ENCODE data around the gene RAB11FIP2.

The RAB11FIP2 gene

GRCh38 chr10:117980755-117981702, 65.7 kb downstream of the RAB11FIP2 start:
- no peak for DNase-seq (ENCODE audit: low spot score)

GRCh38 chr10:117980216-117980615, 66.5 kb downstream of the RAB11FIP2 start:
- DNase-seq (ENCODE audit: low spot score), result peak; percentile 14

DNA sequence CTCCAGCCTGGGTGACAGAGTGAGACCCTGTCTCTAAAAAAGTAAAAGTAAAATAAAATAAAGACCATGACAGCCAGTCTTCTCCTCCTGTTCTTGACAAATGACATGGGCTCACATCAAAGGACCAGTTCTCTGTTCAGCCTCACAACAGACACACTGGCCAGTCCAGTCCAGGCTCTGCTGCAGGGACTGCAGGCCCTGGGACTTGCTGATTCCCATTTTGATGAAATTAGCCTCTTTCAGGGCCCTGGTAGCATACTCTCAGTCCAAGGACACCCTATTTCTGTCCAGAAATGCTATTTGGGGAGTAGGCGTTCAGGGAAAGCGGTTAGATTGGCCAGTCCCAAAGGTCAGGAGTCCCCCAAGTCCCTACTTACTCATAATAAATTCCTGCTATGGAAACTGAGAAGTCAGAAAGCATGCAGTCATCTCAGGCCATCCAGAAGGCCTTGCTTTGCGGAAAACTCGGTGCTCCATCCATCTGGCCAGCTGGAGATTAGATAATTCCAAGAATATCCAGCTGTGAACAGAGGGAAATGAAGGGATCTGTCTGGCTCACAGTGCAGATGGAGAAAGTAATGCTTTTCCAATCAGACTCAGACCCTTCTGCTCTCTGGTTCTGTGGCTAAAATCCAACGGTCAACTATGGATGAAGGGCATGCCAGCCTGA, 74.4 kb downstream of the RAB11FIP2 start:
- no peak for DNase-seq (ENCODE audit: low spot score)

DNA sequence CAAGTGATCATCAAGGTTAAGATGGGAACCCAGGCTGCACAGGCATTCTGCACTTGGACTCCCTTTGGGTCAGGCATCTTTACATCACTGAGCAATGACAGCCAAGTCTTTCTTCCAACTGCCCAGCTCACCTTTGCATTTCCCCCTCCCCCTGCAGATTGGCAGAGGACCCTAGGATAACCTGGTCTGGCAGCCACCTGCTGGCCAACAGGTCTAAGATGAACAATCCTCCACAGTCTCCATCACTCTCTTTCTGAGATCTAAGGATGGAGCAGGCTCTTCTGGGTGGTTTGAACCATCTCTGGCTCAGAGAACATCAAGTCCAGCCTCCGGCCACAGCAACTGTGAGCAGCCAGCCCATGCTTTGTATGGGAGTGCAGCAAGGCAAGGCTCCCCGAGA, 75.8 kb downstream of the RAB11FIP2 start:
- DNase-seq (ENCODE audit: low spot score), result no peak

DNA sequence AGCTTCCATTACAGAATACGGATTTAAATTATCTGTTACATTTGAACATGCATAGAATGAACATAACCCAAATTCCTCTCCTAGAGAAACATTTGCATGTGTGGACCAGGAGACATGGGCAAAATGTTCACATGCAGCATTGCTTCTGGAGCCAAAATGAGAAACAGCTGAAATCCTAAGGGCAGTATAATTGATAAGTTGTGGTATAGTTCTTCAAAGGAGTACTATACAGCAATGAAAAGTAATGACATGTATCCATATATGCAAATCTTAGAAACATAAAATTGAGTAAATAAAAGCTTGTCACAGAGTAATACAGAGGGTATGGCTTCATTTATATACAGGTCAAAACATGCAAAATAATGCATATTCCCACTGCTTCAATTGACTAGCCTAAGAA, 77.1 kb downstream of the RAB11FIP2 start:
- no peak for DNase-seq (ENCODE audit: low spot score)

DNA sequence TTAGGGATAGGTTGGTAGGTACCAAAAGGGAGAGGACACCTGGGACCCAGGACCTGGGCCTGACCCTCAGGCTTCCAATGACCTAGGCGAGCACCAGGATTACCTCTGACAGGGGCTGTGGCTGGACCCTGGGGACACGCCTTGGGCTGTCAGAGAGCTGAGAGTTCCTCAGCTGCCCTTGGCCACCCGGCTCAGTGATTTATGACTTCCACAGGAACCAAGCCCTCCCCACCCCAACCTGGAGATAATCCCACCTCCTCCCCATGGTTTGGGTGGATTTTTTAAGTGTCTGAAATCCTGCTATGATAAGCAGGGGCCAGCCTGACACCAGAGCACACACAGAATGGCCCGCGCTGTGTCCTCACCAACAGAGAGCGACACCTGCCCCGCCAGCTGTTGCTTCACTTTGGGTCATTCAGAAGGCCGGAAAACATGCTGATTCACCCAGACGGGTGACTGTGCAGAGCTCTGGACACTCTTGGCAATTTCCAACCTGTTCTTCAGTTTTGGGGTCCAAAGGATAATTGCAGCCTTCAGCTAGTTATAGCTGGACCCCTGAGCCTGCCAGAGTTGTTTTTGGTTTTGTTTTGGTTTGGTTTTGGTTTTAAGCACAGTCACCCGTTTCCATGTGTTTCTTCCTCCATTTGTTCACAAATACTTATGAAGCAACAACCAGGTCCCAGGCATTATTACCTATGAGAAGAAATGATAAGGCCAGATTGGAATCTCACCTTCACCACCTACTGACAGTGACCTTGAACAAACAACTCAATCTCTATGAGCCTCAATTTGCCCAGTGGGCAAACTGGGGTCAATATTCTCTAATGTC, 78.2 kb downstream of the RAB11FIP2 start:
- DNase-seq (ENCODE audit: low spot score), result no peak

DNA sequence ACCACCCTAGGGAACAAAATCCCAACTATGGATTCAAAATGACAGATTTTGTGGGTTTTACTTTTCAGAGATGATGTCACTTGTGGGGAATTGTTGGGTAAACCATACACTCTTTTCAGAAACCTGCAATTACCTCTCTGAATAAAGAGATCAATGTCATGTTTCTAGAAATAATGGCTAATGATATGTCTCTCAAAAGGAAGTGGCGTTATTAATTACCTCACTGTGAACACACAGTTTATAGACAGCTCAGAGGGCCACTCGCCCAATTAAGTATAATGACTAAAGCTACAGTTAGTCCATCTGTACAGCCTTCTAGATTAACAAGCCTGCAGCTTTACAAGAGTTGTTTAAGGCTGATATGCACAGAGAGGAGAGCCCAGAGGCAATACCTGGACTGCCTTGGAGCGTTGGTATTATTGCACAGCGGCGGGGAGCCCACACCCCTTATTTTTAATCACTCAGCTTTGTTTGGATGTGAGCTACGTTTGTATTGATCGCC, 79.5 kb downstream of the RAB11FIP2 start:
- no peak for DNase-seq (ENCODE audit: low spot score)

- DNase-seq (ENCODE audit: low spot score), result no peak
These were observed 80.8 kb downstream of the RAB11FIP2 start for GRCh38 chr10:117965984-117966383.

GRCh38 chr10:117964536-117964935, 82.2 kb downstream of the RAB11FIP2 start:
- DNase-seq (ENCODE audit: low spot score), result no peak

DNA sequence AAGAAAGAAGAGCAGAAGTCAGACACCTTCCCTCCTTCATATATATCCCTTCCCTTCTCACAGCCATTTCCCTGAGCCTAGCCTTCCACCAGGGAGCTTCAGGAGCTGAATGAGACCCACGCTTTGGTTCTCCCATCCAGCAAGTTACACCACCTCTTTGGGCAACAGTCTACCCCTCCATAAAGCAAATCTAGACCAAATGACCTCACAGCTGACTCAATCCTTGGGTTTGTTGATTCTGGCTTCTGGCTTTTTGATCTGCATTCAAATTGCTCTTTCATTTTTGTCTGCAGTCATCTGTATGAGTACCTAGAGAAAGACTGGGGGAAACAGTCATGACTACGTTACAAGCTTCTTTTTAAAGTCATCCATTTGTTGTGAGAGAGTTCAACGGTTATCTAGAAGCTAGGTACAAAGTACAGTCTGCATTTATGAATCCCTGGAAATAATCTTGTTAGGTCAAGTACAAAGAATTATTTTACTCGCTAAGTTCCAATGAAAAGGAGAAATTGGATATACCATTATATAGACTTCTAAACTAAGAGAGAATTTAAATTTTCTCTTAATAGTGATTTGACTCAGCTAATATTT, 86.3 kb downstream of the RAB11FIP2 start:
- DNase-seq (ENCODE audit: low spot score), result no peak

DNA sequence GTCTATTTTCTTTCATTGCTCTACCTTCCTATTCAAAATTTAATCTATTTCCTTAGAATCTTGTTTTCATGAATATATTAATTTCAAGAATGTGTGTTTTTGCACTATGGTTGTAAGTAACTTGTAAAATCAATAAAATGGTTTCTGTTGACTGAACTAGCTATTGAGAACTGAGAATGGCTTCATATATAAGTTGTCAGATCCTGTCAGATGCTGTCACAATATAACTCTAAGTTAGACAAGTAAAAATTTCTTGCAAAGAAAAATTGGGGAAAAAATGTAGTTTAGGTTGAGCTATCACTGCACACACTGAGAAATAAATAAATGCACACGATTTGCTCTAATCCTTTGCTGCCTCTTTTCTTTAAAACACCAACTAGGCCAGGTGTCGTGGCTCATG, 89.8 kb downstream of the RAB11FIP2 start:
- no peak for DNase-seq (ENCODE audit: low spot score)

DNA sequence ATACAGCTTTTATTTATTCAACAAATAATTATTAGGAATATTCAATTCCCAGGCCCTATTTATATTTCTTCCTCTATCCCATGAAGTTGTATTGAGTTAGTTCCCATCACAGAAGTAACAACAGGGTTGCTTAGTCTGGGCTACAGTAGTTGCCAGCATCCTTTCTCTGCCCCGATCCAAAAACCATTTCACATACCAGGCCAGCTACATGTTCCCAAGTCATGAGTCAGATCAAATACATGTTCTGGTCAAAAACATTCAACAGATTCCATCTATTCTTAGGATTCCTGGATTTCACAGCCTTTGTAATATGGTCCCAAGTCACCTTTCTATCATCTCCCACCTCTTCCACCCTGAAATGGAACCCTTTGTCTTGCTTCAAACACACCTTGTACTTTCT, 91.6 kb downstream of the RAB11FIP2 start:
- DNase-seq (ENCODE audit: low spot score), result no peak

Data from COLO829 (cell line).